IMR-90 (cell line): ENCODE data around the gene MYO10. TPM values are rescaled to one million over a fixed set of nuclear protein-coding genes. Genes with fewer than 3 reads are reported as not detected.

ENCODE experiments used
- ATAC-seq: fragments of 200-7000 bp; cut with Tn5 transposase; 2 replicates; pipeline ENCODE4 v1.9.1; 2020; ENCODE audit warnings: low read depth, mild to moderate bottlenecking, moderate library complexity
- BruUV-seq: library from RNA; stranded (reverse); fragments of 400-500 nt; replicated peaks from 2 replicates; lab custom pipeline; 2021; lab: Mats Ljungman, UMichigan
- CTCF ChIA-PET: fragments of 300-600 bp; formaldehyde crosslinking; extraction: SDS; loops from one replicate; lab custom pipeline; 2021; ENCODE audit warnings: antibody characterized with exemption; lab: Yijun Ruan, JAX
- POLR2A ChIA-PET: fragments of 300-600 bp; sonication (Branson Sonifier 250); formaldehyde crosslinking; loops from one replicate; lab custom pipeline; 2022; ENCODE audit warnings: antibody characterized with exemption; ENCODE audit not compliant: unreplicated experiment; lab: Charles Lee
- DNase-seq: peaks from one replicate; pipeline ENCODE4 v3.0.0; 2013
- H2AFZ ChIP-seq: replicated peaks from 2 replicates; pipeline ENCODE3; 2013; ENCODE audit warnings: low read length, mild to moderate bottlenecking; ENCODE audit not compliant: poor library complexity
- H2AK5ac ChIP-seq: 2 replicates; pipeline ENCODE4 v1.6.1; 2013; ENCODE audit warnings: low read depth, low read length, inconsistent platforms
- H2AK9ac ChIP-seq: replicated peaks from 2 replicates; pipeline ENCODE3; 2013; ENCODE audit warnings: mild to moderate bottlenecking, low read depth, low read length, moderate library complexity; ENCODE audit not compliant: poor library complexity
- H2BK120ac ChIP-seq: 2 replicates; pipeline ENCODE4 v1.6.1; 2013; ENCODE audit warnings: low read depth, low read length, inconsistent platforms
- H2BK15ac ChIP-seq: 3 replicates; pipeline ENCODE4 v1.6.1; 2013; ENCODE audit warnings: low read depth, low read length, inconsistent platforms
- H2BK20ac ChIP-seq: 2 replicates; pipeline ENCODE4 v1.6.1; 2013; ENCODE audit warnings: low read depth, mild to moderate bottlenecking, inconsistent platforms, low read length, moderate library complexity
- H2BK5ac ChIP-seq: 2 replicates; pipeline ENCODE4 v1.6.1; 2013; ENCODE audit warnings: mild to moderate bottlenecking, low read depth, low read length, inconsistent platforms; ENCODE audit not compliant: poor library complexity, severe bottlenecking
- H3K14ac ChIP-seq: replicated peaks from 2 replicates; pipeline ENCODE4 v1.6.1; 2013; ENCODE audit warnings: low read depth, low read length, inconsistent platforms
- H3K18ac ChIP-seq: 2 replicates; pipeline ENCODE4 v1.6.1; 2013; ENCODE audit warnings: low read depth, low read length, control low read depth
- H3K23ac ChIP-seq: 2 replicates; pipeline ENCODE4 v1.6.1; 2013; ENCODE audit warnings: low read depth, low read length, inconsistent platforms
- H3K27ac ChIP-seq: 2 replicates; pipeline ENCODE4 v1.5.1; 2013; ENCODE audit warnings: mild to moderate bottlenecking, control low read depth, low read length; ENCODE audit not compliant: insufficient read depth
- H3K27me3 ChIP-seq: 2 replicates; pipeline ENCODE4 v1.6.1; 2013; ENCODE audit warnings: low read length; ENCODE audit not compliant: control insufficient read depth, insufficient read depth
- H3K36me3 ChIP-seq: 2 replicates; pipeline ENCODE4 v1.6.1; 2013; ENCODE audit warnings: low read length, mixed read lengths; ENCODE audit not compliant: control insufficient read depth, insufficient read depth
- H3K4ac ChIP-seq: 2 replicates; pipeline ENCODE4 v1.6.1; 2013; ENCODE audit warnings: low read depth, low read length, inconsistent platforms
- H3K4me1 ChIP-seq: 2 replicates; pipeline ENCODE4 v1.6.1; 2013; ENCODE audit warnings: low read length, mixed read lengths; ENCODE audit not compliant: control insufficient read depth, insufficient read depth
- H3K4me2 ChIP-seq: 2 replicates; pipeline ENCODE4 v1.6.1; 2013; ENCODE audit warnings: low read depth, mild to moderate bottlenecking, control low read depth, low read length, moderate library complexity
- H3K4me3 ChIP-seq: 2 replicates; pipeline ENCODE4 v1.5.1; 2013; ENCODE audit warnings: low read depth, mild to moderate bottlenecking, control low read depth, low read length, moderate library complexity; ENCODE audit not compliant: insufficient read depth
- H3K56ac ChIP-seq: 2 replicates; pipeline ENCODE4 v1.6.1; 2013; ENCODE audit warnings: low read length, inconsistent platforms; ENCODE audit not compliant: insufficient read depth; ENCODE audit errors: extremely low read depth
- H3K79me1 ChIP-seq, 2 experiments: 2 replicates each; pipeline ENCODE4 v1.6.1; 2013; ENCODE audit warnings: low read length in 2 of 2, inconsistent platforms in 1 of 2, low read depth in 1 of 2
- H3K9ac ChIP-seq: 2 replicates; pipeline ENCODE4 v1.6.1; 2013; ENCODE audit warnings: low read depth, low read length, control low read depth
- H3K9me1 ChIP-seq: 2 replicates; pipeline ENCODE4 v1.6.1; 2013; ENCODE audit warnings: low read length, inconsistent platforms; ENCODE audit not compliant: insufficient read depth
- H3K9me3 ChIP-seq: 2 replicates; pipeline ENCODE4 v1.6.1; 2013; ENCODE audit warnings: low read length; ENCODE audit not compliant: control insufficient read depth, insufficient read depth
- H4K20me1 ChIP-seq: 2 replicates; pipeline ENCODE4 v1.6.1; 2013; ENCODE audit warnings: low read length, inconsistent platforms; ENCODE audit not compliant: insufficient read depth
- H4K5ac ChIP-seq: 2 replicates; pipeline ENCODE4 v1.6.1; 2013; ENCODE audit warnings: mild to moderate bottlenecking, low read depth, low read length, control low read depth
- H4K8ac ChIP-seq, 2 experiments: 2 replicates each; pipeline ENCODE4 v1.6.1; 2013; ENCODE audit warnings: low read depth in 2 of 2, low read length in 2 of 2, control low read depth in 1 of 2, inconsistent platforms in 1 of 2
- H4K91ac ChIP-seq: 2 replicates; pipeline ENCODE4 v1.6.1; 2013; ENCODE audit warnings: low read depth, low read length, inconsistent platforms; ENCODE audit not compliant: insufficient read depth
- MXI1 ChIP-seq: IDR thresholded peaks from 2 replicates; pipeline ENCODE4 v1.6.1; 2012; ENCODE audit warnings: low read depth, mild to moderate bottlenecking, low read length, moderate library complexity, borderline replicate concordance
- RFX5 ChIP-seq: IDR thresholded peaks from 2 replicates; pipeline ENCODE4 v1.8.0; 2012; ENCODE audit warnings: low read depth, mild to moderate bottlenecking, low read length, moderate library complexity
- USF2 ChIP-seq: fragments of 150-350 bp; IDR thresholded peaks from 2 replicates; pipeline ENCODE4 v1.6.1; 2017; ENCODE audit warnings: mild to moderate bottlenecking, antibody characterized with exemption, low read length, low read depth
- WGBS, 2 experiments: methylation state at CpG; one replicate each; pipeline versions ENCODE4 v1.1.5 to v1.1.7; 2013; ENCODE audit warnings: missing lambda C conversion rate in 2 of 2; ENCODE audit not compliant: insufficient read length in 1 of 2; ENCODE audit errors: extremely low coverage in 2 of 2; 5-methylcytosine and 5-hydroxymethylcytosine counted together
- dilution Hi-C: fragments of 300-500 bp; cut with HindIII; formaldehyde crosslinking; loops from one replicate; pipeline ENCODE4 v1.14.3; 2018; ENCODE audit warnings: low sequenced_read_pairs; ENCODE audit not compliant: unreplicated experiment
- in situ Hi-C: fragments of 300-500 bp; cut with MboI; formaldehyde crosslinking; loops from 3 replicates; pipeline ENCODE4 v1.14.3; 2019; ENCODE audit warnings: low sequenced_read_pairs, inconsistent platforms, mixed read lengths
- intact Hi-C: fragments of 100-400 bp; cut with micrococcal nuclease; formaldehyde crosslinking; loops from 2 replicates; pipeline ENCODE4 v1.10.0; 2022
- polyA plus RNA-seq, 3 experiments: library from polyadenylated mRNA; depleted of rRNA; stranded (reverse); fragments of >200 nt; gene quantifications; 2 replicates each; pipeline ENCODE4 v1.2.3, GENCODE V29; 2012; ENCODE audit warnings: low replicate concordance in 1 of 3
- total RNA-seq: library from RNA; depleted of rRNA; stranded (reverse); fragments of >200 nt; gene quantifications from 2 replicates; pipeline ENCODE4 v1.2.3, GENCODE V29; 2012

The MYO10 gene
- total and polyA plus RNA-seq, 2 of the 4 experiments (the other 2 are of a cell fraction), result 39.9 to 115 TPM

- Histone ChIP-seq H3K4me1 (peaks cover 39% of the 10 kb centered on the region), H3K27ac (no peak overlapping the region), H3K9me1 (peaks cover 46% of the 10 kb centered on the region), H3K79me1 (peaks cover 0 to 75% of the 10 kb centered on the region in 2 experiments; a peak in 2 of 4 replicates), H2AFZ (no peak overlapping the region), H3K23ac (no peak overlapping the region), H2BK20ac (no peak overlapping the region), H2BK15ac (no peak overlapping the region), H3K9me3 (no peaks in the 10 kb centered on the region), H4K5ac (no peak overlapping the region), H3K4ac (no peak overlapping the region; the same call in 1 of the 2 replicates), H4K91ac (no peak overlapping the region), H3K36me3 (peaks cover 10% of the 10 kb centered on the region), H2BK5ac (no peak overlapping the region), H3K14ac (no peak overlapping the region), H3K27me3 (no peaks in the 10 kb centered on the region), H4K8ac (no peak overlapping the region), H2AK9ac (no peak overlapping the region), H2AK5ac (no peak overlapping the region; the same call in 1 of the 2 replicates), H2BK120ac (no peak overlapping the region), H3K56ac (no peak overlapping the region), H3K4me3 (no peak overlapping the region), H3K4me2 (no peak overlapping the region), H3K9ac (no peak overlapping the region), H3K18ac (no peak overlapping the region), H4K20me1 (peaks cover 100% of the 10 kb centered on the region)
- no CpG with 5 or more reads among the region's 7 CpGs for WGBS, 2 experiments
- no TSS peak for BruUV-seq
- no peak for TF ChIP-seq RFX5
- no peak for TF ChIP-seq MXI1
- no peak for TF ChIP-seq USF2
- POLR2A ChIA-PET, result no interaction called here
- intact Hi-C loops (no loop called here), in situ Hi-C loops (no loop called here), dilution Hi-C loops (no loop called here)
- CTCF ChIA-PET, result interaction anchor here (0.6 kb wide), 1 partner anchor 272 kb away, joined by 4 read pairs; no protein-coding TSS in a partner anchor
- DNase-seq, result peak; percentile 55
- no peak for ATAC-seq
Measured at GRCh38 chr5:16909464-16909863, 26.6 kb downstream of the MYO10 start.
